ENCODE results near the gene MLPH. TPM values are rescaled to one million over a fixed set of nuclear protein-coding genes. Genes with fewer than 3 reads are reported as not detected.

The MLPH gene
- total and polyA plus RNA-seq, 2 of the 13 experiments (the other 11 are each of a cell fraction or from before 2014, with no cell fraction given), result 0.12 TPM; not detected in 1

GRCh38 chr2:237601453-237602116 lies 114.5 kb downstream of the MLPH start (continued):
- TF ChIP-seq, protein P1, sequence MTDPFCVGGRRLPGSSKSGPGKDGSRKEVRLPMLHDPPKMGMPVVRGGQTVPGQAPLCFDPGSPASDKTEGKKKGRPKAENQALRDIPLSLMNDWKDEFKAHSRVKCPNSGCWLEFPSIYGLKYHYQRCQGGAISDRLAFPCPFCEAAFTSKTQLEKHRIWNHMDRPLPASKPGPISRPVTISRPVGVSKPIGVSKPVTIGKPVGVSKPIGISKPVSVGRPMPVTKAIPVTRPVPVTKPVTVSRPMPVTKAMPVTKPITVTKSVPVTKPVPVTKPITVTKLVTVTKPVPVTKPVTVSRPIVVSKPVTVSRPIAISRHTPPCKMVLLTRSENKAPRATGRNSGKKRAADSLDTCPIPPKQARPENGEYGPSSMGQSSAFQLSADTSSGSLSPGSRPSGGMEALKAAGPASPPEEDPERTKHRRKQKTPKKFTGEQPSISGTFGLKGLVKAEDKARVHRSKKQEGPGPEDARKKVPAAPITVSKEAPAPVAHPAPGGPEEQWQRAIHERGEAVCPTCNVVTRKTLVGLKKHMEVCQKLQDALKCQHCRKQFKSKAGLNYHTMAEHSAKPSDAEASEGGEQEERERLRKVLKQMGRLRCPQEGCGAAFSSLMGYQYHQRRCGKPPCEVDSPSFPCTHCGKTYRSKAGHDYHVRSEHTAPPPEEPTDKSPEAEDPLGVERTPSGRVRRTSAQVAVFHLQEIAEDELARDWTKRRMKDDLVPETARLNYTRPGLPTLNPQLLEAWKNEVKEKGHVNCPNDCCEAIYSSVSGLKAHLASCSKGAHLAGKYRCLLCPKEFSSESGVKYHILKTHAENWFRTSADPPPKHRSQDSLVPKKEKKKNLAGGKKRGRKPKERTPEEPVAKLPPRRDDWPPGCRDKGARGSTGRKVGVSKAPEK (CRISPR knock-in tag; IDR thresholded peaks at IDR 0.05; ENCODE audit: borderline replicate concordance), result no peak
- TF ChIP-seq TOPORS (CRISPR knock-in tag; IDR thresholded peaks at IDR 0.05), result no peak
- 0 out of 2 replicates have a peak, but pooled peaks have one; percentile 74 for TF ChIP-seq ZBTB7A (CRISPR knock-in tag; IDR thresholded peaks at IDR 0.05)
- TF ChIP-seq RBM22 (optimal IDR thresholded peaks at IDR 0.05; ENCODE audit: low read length), result no peak
- TF ChIP-seq RCOR2 (CRISPR knock-in tag; IDR thresholded peaks at IDR 0.05), result peak; percentile 77
- no peak for TF ChIP-seq TFDP2 (CRISPR knock-in tag; IDR thresholded peaks at IDR 0.05)
- TF ChIP-seq, protein P2, sequence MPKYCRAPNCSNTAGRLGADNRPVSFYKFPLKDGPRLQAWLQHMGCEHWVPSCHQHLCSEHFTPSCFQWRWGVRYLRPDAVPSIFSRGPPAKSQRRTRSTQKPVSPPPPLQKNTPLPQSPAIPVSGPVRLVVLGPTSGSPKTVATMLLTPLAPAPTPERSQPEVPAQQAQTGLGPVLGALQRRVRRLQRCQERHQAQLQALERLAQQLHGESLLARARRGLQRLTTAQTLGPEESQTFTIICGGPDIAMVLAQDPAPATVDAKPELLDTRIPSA (CRISPR knock-in tag; IDR thresholded peaks at IDR 0.05; ENCODE audit: borderline replicate concordance), result no peak
- peak; percentile 37; the same call in 1 of the 2 replicates for TF ChIP-seq CBFB (CRISPR knock-in tag; IDR thresholded peaks at IDR 0.05)
- TF ChIP-seq HNF1A (IDR thresholded peaks at IDR 0.05; ENCODE audit: low read depth), result no peak
- TF ChIP-seq HNF1A (CRISPR knock-in tag; IDR thresholded peaks at IDR 0.05; ENCODE audit: borderline replicate concordance), result no peak; the same call in 1 of the 2 replicates
- TF ChIP-seq KDM3A (CRISPR knock-in tag; IDR thresholded peaks at IDR 0.05; ENCODE audit: low read depth), result peak; percentile 53; the same call in 1 of the 2 replicates
- no peak for TF ChIP-seq ZNF547 (CRISPR knock-in tag; IDR thresholded peaks at IDR 0.05)
- TF ChIP-seq POGK (CRISPR knock-in tag; conservative IDR thresholded peaks at IDR 0.05), result no peak; the same call in 1 of the 2 replicates
- TF ChIP-seq FOXC1 (CRISPR knock-in tag; IDR thresholded peaks at IDR 0.05; ENCODE audit: borderline replicate concordance), result peak; percentile 65; the same call in 1 of the 2 replicates
- TF ChIP-seq IKZF5 (CRISPR knock-in tag; IDR thresholded peaks at IDR 0.05), result peak; percentile 75; the same call in 1 of the 2 replicates
- TF ChIP-seq CBX5 (CRISPR knock-in tag; IDR thresholded peaks at IDR 0.05; ENCODE audit: borderline replicate concordance), result peak; percentile 39; the same call in 1 of the 2 replicates
- TF ChIP-seq SIX4 (CRISPR knock-in tag; IDR thresholded peaks at IDR 0.05), result peak; percentile 39; the same call in 1 of the 2 replicates
